Smooth muscle cell (in vitro differentiated cells): Measurements from ENCODE around the gene PDE4D. TPM values are rescaled to one million over a fixed set of nuclear protein-coding genes. Genes with fewer than 3 reads are reported as not detected.
A peak's percentile ranks its signal among the peaks of the same experiment; 100 is the strongest.

ENCODE experiments used
- DNase-seq: peaks from one replicate; lab custom pipeline; 2025; ENCODE audit not compliant: unreplicated experiment; lab: John Stamatoyannopoulos, UW
- H2AFZ ChIP-seq: fragments of 200-600 bp; sonication (generic); 2 replicates; pipeline ENCODE4 v1.6.0; 2016; ENCODE audit warnings: antibody characterized with exemption, low read depth, mild to moderate bottlenecking
- H3F3A ChIP-seq: fragments of 200-600 bp; sonication (generic); 2 replicates; pipeline ENCODE4 v1.6.0; 2017; ENCODE audit warnings: antibody characterized with exemption, low read depth
- H3K27ac ChIP-seq: fragments of 200-600 bp; sonication (generic); 2 replicates; pipeline ENCODE4 v1.5.1; 2016; ENCODE audit warnings: low read depth, mild to moderate bottlenecking
- H3K27me3 ChIP-seq: fragments of 200-600 bp; sonication (generic); 2 replicates; pipeline ENCODE4 v1.6.1; 2016; ENCODE audit warnings: low read depth, mild to moderate bottlenecking
- H3K36me3 ChIP-seq: fragments of 200-600 bp; sonication (generic); 2 replicates; pipeline ENCODE4 v1.5.1; 2016; ENCODE audit warnings: low read depth
- H3K4me1 ChIP-seq: fragments of 200-600 bp; sonication (generic); 2 replicates; pipeline ENCODE4 v1.5.1; 2016; ENCODE audit warnings: low read depth
- H3K4me2 ChIP-seq: fragments of 200-600 bp; sonication (generic); 2 replicates; pipeline ENCODE4 v1.6.0; 2016; ENCODE audit warnings: mild to moderate bottlenecking
- H3K4me3 ChIP-seq: fragments of 200-600 bp; sonication (generic); 2 replicates; pipeline ENCODE4 v1.5.1; 2016; ENCODE audit warnings: mild to moderate bottlenecking
- H3K79me2 ChIP-seq: fragments of 200-600 bp; sonication (generic); 2 replicates; pipeline ENCODE4 v1.6.0; 2016; ENCODE audit warnings: low read depth, mild to moderate bottlenecking
- H3K9ac ChIP-seq: fragments of 200-600 bp; sonication (generic); 2 replicates; pipeline ENCODE4 v1.6.0; 2016; ENCODE audit warnings: low read depth
- H3K9me3 ChIP-seq: fragments of 200-600 bp; sonication (generic); replicated peaks from 2 replicates; pipeline ENCODE4 v1.5.1; 2016; ENCODE audit warnings: low read depth
- H4K20me1 ChIP-seq: fragments of 200-600 bp; sonication (generic); 2 replicates; pipeline ENCODE4 v1.6.0; 2016; ENCODE audit warnings: low read depth
- WGBS: methylation state at CpG from one replicate; pipeline ENCODE4 v1.1.7; 2016; ENCODE audit warnings: low lambda C conversion rate; 5-methylcytosine and 5-hydroxymethylcytosine counted together
- polyA plus RNA-seq: library from polyadenylated mRNA; unstranded; fragments of >200 nt; fragmentation: Nextera tagmentation; extraction: Ambion mirVana; gene quantifications from 2 replicates; pipeline ENCODE4 v1.2.1, GENCODE V29; 2016
- total RNA-seq: library from RNA; depleted of rRNA; stranded (reverse); fragments of >200 nt; gene quantifications from 2 replicates; pipeline ENCODE4 v1.2.3, GENCODE V29; 2014
- TF ChIP-seq, protein P1 (sequence below): fragments of 200-600 bp; sonication (generic); IDR thresholded peaks from 2 replicates; pipeline ENCODE4 v1.5.1; 2017; ENCODE audit warnings: borderline replicate concordance, mild to moderate bottlenecking, antibody characterized with exemption; ENCODE audit not compliant: insufficient read depth, poor library complexity, severe bottlenecking

The PDE4D gene
- total and polyA plus RNA-seq, 2 experiments from 2014 or later, result 16.4 to 61.0 TPM

DNA sequence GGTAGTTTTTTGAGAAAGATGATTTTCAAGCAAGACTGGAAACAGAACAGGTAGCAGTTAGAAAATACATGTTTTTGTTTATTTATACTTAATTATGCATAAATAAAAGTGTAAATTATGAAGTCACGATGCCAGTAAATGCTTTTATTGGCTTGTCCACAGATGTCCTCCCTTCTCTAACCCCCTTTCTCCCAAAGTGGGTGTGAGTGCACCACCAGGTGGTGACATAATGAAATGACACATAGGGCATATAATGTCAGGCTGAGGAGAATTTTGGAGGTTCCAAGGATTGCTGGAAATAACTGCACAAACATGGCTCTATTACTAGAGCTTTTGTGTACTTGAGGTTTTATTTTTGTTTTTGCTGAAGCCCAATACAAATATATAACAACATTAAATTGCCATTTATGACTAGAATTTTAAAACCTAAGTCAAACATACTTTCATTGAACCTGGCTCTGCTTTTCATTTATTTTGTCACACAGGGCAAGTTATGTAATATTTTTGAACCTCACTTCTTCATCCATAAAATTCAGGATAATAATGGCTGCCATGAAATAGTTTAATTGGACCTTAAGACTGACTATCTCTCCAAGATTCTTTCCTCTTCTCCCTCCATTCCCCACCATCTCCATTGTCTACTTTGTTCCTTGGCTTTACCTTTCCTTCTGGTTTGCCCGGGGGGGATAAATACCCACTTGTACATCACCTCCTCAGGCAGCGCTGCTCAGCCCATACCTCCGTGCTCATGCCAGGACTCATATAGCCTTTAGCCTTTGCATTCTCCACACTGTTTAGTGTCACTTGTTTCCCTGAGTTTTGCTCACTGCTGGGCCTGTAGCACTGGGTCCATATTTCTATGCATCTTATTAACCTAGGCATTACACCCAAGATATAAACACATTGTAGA is 168.8 kb downstream of the PDE4D start:
- Histone ChIP-seq H3K27me3 (no peaks in the 10 kb centered on the region), H3K9ac (no peak overlapping the region), H3K4me1 (peaks cover 5% of the 10 kb centered on the region), H3K27ac (peak overlapping the region; percentile 55), H2AFZ (no peak overlapping the region), H3K36me3 (no peaks in the 10 kb centered on the region), H3K4me3 (no peak overlapping the region), H3K79me2 (no peaks in the 10 kb centered on the region), H3K4me2 (peak overlapping the region; percentile 71), H3F3A (peaks cover 4% of the 10 kb centered on the region), H3K9me3 (no peaks in the 10 kb centered on the region), H4K20me1 (no peaks in the 10 kb centered on the region)
- WGBS, result 59% methylated on average over 4 of the region's 4 CpGs
- TF ChIP-seq, protein P1, sequence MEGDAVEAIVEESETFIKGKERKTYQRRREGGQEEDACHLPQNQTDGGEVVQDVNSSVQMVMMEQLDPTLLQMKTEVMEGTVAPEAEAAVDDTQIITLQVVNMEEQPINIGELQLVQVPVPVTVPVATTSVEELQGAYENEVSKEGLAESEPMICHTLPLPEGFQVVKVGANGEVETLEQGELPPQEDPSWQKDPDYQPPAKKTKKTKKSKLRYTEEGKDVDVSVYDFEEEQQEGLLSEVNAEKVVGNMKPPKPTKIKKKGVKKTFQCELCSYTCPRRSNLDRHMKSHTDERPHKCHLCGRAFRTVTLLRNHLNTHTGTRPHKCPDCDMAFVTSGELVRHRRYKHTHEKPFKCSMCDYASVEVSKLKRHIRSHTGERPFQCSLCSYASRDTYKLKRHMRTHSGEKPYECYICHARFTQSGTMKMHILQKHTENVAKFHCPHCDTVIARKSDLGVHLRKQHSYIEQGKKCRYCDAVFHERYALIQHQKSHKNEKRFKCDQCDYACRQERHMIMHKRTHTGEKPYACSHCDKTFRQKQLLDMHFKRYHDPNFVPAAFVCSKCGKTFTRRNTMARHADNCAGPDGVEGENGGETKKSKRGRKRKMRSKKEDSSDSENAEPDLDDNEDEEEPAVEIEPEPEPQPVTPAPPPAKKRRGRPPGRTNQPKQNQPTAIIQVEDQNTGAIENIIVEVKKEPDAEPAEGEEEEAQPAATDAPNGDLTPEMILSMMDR, result peak; percentile 57
- no peak for DNase-seq

DNA sequence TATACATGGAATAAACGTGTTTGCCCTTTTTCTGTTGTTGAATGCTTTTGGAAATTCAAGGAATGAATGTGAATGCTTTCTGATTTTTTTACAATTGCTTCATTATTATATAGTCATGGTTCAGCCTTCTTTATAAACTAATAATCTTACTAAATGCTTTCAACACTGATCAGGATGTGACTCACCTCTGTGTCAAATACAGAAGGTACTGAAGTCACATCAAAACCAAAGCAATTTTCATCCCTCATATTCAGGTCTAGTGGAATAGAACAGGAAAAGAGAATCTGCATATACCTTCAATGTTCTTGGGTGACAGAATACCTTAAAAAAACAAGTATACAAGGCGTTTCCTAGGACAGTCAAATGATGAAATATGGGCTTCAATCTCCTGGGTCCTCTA is 170.7 kb downstream of the PDE4D start:
- no peak for DNase-seq
- Histone ChIP-seq H3K4me2 (no peak overlapping the region), H3F3A (peaks cover 4% of the 10 kb centered on the region), H3K4me1 (peaks cover 5% of the 10 kb centered on the region), H4K20me1 (peaks cover 7% of the 10 kb centered on the region), H3K9ac (no peak overlapping the region), H2AFZ (no peak overlapping the region), H3K79me2 (peaks cover 13% of the 10 kb centered on the region), H3K27ac (no peak overlapping the region), H3K36me3 (no peaks in the 10 kb centered on the region), H3K27me3 (no peaks in the 10 kb centered on the region), H3K9me3 (no peaks in the 10 kb centered on the region), H3K4me3 (no peak overlapping the region)
- TF ChIP-seq, protein P1, result no peak
- WGBS, result 81% methylated on average over 2 of the region's 2 CpGs

DNA sequence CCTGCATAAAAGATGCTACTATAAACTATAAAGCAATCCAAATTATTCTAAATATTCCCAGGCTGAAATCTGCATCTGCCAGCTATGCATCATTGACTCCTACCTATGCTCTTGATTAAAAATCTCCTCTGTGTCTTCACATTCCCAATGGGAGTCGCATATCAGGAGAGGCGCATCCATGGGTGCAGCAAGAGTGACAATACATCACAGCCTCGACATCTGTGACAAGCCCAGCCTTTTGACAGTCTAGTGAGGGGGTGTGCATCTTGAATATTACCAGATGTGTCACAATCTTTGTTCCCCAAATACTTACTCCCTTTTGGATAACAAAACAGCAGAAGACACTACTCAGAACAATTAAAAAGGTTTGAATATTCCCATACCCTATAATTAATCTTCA is 171.8 kb downstream of the PDE4D start:
- Histone ChIP-seq H3K9me3 (no peaks in the 10 kb centered on the region), H2AFZ (no peak overlapping the region), H3K36me3 (no peaks in the 10 kb centered on the region), H3K79me2 (peaks cover 14% of the 10 kb centered on the region), H3K4me3 (no peak overlapping the region), H3K4me1 (peaks cover 5% of the 10 kb centered on the region), H4K20me1 (peaks cover 7% of the 10 kb centered on the region), H3K27ac (no peak overlapping the region), H3F3A (peaks cover 4% of the 10 kb centered on the region), H3K9ac (no peak overlapping the region), H3K27me3 (no peaks in the 10 kb centered on the region), H3K4me2 (no peak overlapping the region)
- WGBS, result 91% methylated on average over 3 of the region's 3 CpGs
- no peak for DNase-seq
- TF ChIP-seq, protein P1, result no peak
